ENCODE results near the gene SBF2. TPM values are rescaled to one million over a fixed set of nuclear protein-coding genes. Genes with fewer than 3 reads are reported as not detected.

The SBF2 gene
- total and polyA plus RNA-seq, 2 donors (not counting 3 experiments of a cell fraction or from before 2014, with no cell fraction given): 15.4 to 42.4 TPM

DNA sequence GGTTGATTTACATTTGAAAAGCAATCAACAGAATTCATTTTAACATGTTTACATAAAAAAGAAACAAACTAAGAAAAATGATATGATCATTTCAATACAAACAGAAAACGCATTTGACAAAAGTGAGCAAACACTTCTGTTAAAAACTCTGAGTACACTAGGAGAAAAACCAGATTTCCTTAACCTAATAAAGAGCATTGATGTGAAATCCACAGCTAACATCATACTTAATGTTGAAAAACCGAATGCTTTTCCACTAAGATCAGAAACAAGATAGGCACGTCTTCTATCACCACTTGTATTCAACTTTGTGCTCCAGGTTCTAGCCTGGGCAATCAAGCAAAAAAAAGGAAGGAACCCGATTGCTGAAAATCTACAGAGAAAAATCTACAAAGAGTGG lies 227.6 kb downstream of the SBF2 start:
- H3K9me3 ChIP-seq (replicated peaks; ENCODE audit: control insufficient read depth, insufficient read depth, low read length): no peaks in the 10 kb centered on the region
- peaks cover 11% of the 10 kb centered on the region for H3K79me2 ChIP-seq (ENCODE audit: control insufficient read depth, insufficient read depth, low read length)
- H3K27ac ChIP-seq (ENCODE audit: insufficient read depth, low read depth, low read length): no peak overlapping the region
- DNase-seq (ENCODE audit: low read depth, low spot score): no peak
- intact Hi-C loops (cut with micrococcal nuclease): no loop called here
- H3K9me1 ChIP-seq (replicated peaks; ENCODE audit: control insufficient read depth, extremely low read depth, insufficient read depth, low read length): no peaks in the 10 kb centered on the region
- dilution Hi-C loops (cut with MboI; ENCODE audit: extremely low pct_ligation_motif_present, low sequenced_read_pairs): no loop called here
- H3K36me3 ChIP-seq (ENCODE audit: control insufficient read depth in 2 of 2, extremely low read depth in 1 of 2, insufficient read depth in 2 of 2, low read length in 2 of 2): no peaks in the 10 kb centered on the region
- H4K20me1 ChIP-seq (replicated peaks; ENCODE audit: control insufficient read depth, extremely low read depth, insufficient read depth, low read length): no peaks in the 10 kb centered on the region
- no peaks in the 10 kb centered on the region for H3K4me1 ChIP-seq (ENCODE audit: control insufficient read depth, extremely low read depth, insufficient read depth, low read length)
- no peak for FAIRE-seq
- no peaks in the 10 kb centered on the region for H3K27me3 ChIP-seq (ENCODE audit: control insufficient read depth in 2 of 2, insufficient read depth in 2 of 2, low read length in 2 of 2)
- ChIA-PET CTCF (no interaction called here), POLR2A (no interaction called here)
- BruUV-seq (replicated peaks): no TSS peak
- no peak overlapping the region for H2AFZ ChIP-seq (ENCODE audit: low read depth, low read length)
- no peak overlapping the region for H3K9ac ChIP-seq (replicated peaks; ENCODE audit: extremely low read depth, insufficient read depth, low read length)
- no peak overlapping the region for H3K4me3 ChIP-seq (replicated peaks in 1 of 3; ENCODE audit: insufficient read depth in 1 of 3, low read depth in 1 of 3, low read length in 3 of 3)
- TF ChIP-seq JUN (IDR thresholded peaks at IDR 0.05; ENCODE audit: borderline replicate concordance, insufficient read depth, insufficient read length, low read depth): no peak
- no peak for TF ChIP-seq POLR2AphosphoS5 (IDR thresholded peaks at IDR 0.05; ENCODE audit: insufficient read depth, low read depth, low read length)
- no peak for TF ChIP-seq EZH2 (IDR thresholded peaks at IDR 0.05; ENCODE audit: borderline replicate concordance, low read depth, low read length, severe bottlenecking)
- no peak for TF ChIP-seq GATA2 (IDR thresholded peaks at IDR 0.05; ENCODE audit: insufficient read depth, insufficient read length, low read depth, low read length)
- no peak for TF ChIP-seq MYC (IDR thresholded peaks at IDR 0.05; ENCODE audit: low read depth, low read length)
- TF ChIP-seq, protein P1, sequence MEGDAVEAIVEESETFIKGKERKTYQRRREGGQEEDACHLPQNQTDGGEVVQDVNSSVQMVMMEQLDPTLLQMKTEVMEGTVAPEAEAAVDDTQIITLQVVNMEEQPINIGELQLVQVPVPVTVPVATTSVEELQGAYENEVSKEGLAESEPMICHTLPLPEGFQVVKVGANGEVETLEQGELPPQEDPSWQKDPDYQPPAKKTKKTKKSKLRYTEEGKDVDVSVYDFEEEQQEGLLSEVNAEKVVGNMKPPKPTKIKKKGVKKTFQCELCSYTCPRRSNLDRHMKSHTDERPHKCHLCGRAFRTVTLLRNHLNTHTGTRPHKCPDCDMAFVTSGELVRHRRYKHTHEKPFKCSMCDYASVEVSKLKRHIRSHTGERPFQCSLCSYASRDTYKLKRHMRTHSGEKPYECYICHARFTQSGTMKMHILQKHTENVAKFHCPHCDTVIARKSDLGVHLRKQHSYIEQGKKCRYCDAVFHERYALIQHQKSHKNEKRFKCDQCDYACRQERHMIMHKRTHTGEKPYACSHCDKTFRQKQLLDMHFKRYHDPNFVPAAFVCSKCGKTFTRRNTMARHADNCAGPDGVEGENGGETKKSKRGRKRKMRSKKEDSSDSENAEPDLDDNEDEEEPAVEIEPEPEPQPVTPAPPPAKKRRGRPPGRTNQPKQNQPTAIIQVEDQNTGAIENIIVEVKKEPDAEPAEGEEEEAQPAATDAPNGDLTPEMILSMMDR (IDR thresholded peaks at IDR 0.05; ENCODE audit: extremely low read depth in 1 of 2, insufficient read depth in 1 of 2, low read depth in 1 of 2, low read length in 2 of 2): no peak
- TF ChIP-seq, protein P2, sequence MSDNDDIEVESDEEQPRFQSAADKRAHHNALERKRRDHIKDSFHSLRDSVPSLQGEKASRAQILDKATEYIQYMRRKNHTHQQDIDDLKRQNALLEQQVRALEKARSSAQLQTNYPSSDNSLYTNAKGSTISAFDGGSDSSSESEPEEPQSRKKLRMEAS (IDR thresholded peaks at IDR 0.05; ENCODE audit: insufficient read depth, insufficient read length): no peak
- no peak for TF ChIP-seq FOS (IDR thresholded peaks at IDR 0.05; ENCODE audit: borderline replicate concordance, insufficient read depth, low read length)
- TF ChIP-seq POLR2A (IDR thresholded peaks at IDR 0.05; ENCODE audit: low read depth, low read length): no peak
- no peak overlapping the region for H3K4me2 ChIP-seq (ENCODE audit: insufficient read depth, low read length)
